Measurements from ENCODE around the gene DLGAP3. TPM values are rescaled to one million over a fixed set of nuclear protein-coding genes. Genes with fewer than 3 reads are reported as not detected.

The DLGAP3 gene
- polyA plus RNA-seq, 1 donor from 2014 or later = 2.9 TPM

DNA sequence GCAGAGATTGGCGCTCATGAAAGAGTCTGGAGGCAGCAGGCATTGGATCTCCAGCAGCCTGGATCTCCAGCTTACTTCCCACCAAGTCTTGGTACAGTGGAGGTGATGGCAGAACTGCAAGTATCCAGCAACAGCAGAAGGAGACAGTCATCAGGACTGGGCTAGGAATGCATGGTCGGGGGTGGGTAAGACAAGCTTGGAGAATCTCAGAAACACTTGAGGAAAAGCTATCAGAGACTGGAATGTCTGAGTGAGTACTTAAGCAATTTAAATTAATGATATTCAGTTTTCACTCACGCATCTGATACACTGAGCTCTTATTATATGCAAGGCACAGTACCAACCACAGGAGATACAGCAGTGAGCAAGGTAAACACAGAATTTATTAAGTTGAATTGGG is 45.9 kb upstream of the DLGAP3 start:
- H3K36me3 ChIP-seq (ENCODE audit: insufficient read depth, low read length) = no peaks in the 10 kb centered on the region
- TF ChIP-seq, protein P1, sequence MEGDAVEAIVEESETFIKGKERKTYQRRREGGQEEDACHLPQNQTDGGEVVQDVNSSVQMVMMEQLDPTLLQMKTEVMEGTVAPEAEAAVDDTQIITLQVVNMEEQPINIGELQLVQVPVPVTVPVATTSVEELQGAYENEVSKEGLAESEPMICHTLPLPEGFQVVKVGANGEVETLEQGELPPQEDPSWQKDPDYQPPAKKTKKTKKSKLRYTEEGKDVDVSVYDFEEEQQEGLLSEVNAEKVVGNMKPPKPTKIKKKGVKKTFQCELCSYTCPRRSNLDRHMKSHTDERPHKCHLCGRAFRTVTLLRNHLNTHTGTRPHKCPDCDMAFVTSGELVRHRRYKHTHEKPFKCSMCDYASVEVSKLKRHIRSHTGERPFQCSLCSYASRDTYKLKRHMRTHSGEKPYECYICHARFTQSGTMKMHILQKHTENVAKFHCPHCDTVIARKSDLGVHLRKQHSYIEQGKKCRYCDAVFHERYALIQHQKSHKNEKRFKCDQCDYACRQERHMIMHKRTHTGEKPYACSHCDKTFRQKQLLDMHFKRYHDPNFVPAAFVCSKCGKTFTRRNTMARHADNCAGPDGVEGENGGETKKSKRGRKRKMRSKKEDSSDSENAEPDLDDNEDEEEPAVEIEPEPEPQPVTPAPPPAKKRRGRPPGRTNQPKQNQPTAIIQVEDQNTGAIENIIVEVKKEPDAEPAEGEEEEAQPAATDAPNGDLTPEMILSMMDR (IDR thresholded peaks at IDR 0.05; ENCODE audit: poor library complexity, severe bottlenecking) = no peak
- TF ChIP-seq EZH2 (IDR thresholded peaks at IDR 0.05; ENCODE audit: borderline replicate concordance, insufficient read depth, low read length, poor library complexity, severe bottlenecking) (no peak), SMC3 (conservative IDR thresholded peaks at IDR 0.05; ENCODE audit: poor library complexity) (no peak), EP300 (conservative IDR thresholded peaks at IDR 0.05; ENCODE audit: poor library complexity, severe bottlenecking) (no peak), MXI1 (conservative IDR thresholded peaks at IDR 0.05; ENCODE audit: poor library complexity, severe bottlenecking) (no peak), TAF1 (IDR thresholded peaks at IDR 0.05; ENCODE audit: low read depth) (no peak), RAD21 (conservative IDR thresholded peaks at IDR 0.05) (no peak), POLR2AphosphoS5 (IDR thresholded peaks at IDR 0.05) (no peak)
- TF ChIP-seq, protein P2, sequence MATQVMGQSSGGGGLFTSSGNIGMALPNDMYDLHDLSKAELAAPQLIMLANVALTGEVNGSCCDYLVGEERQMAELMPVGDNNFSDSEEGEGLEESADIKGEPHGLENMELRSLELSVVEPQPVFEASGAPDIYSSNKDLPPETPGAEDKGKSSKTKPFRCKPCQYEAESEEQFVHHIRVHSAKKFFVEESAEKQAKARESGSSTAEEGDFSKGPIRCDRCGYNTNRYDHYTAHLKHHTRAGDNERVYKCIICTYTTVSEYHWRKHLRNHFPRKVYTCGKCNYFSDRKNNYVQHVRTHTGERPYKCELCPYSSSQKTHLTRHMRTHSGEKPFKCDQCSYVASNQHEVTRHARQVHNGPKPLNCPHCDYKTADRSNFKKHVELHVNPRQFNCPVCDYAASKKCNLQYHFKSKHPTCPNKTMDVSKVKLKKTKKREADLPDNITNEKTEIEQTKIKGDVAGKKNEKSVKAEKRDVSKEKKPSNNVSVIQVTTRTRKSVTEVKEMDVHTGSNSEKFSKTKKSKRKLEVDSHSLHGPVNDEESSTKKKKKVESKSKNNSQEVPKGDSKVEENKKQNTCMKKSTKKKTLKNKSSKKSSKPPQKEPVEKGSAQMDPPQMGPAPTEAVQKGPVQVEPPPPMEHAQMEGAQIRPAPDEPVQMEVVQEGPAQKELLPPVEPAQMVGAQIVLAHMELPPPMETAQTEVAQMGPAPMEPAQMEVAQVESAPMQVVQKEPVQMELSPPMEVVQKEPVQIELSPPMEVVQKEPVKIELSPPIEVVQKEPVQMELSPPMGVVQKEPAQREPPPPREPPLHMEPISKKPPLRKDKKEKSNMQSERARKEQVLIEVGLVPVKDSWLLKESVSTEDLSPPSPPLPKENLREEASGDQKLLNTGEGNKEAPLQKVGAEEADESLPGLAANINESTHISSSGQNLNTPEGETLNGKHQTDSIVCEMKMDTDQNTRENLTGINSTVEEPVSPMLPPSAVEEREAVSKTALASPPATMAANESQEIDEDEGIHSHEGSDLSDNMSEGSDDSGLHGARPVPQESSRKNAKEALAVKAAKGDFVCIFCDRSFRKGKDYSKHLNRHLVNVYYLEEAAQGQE (IDR thresholded peaks at IDR 0.05; ENCODE audit: borderline replicate concordance) = no peak
- no peaks in the 10 kb centered on the region for H3F3A ChIP-seq (ENCODE audit: insufficient read depth, low read length, poor library complexity, severe bottlenecking)
- H3K79me2 ChIP-seq (replicated peaks; ENCODE audit: insufficient read depth, low read length) = no peaks in the 10 kb centered on the region
- no peak overlapping the region for H2AFZ ChIP-seq (ENCODE audit: low read depth, low read length)
- no peak overlapping the region for H3K4me3 ChIP-seq (ENCODE audit: low read length)
- no peaks in the 10 kb centered on the region for H3K9me2 ChIP-seq (ENCODE audit: insufficient read depth, low read length)
- H4K20me1 ChIP-seq (ENCODE audit: insufficient read depth) = no peaks in the 10 kb centered on the region
- no peak overlapping the region for H3K4me2 ChIP-seq (ENCODE audit: low read length)
- no peaks in the 10 kb centered on the region for H3K27me3 ChIP-seq (ENCODE audit: insufficient read depth, low read depth, low read length)
- no peaks in the 10 kb centered on the region for H3K9me3 ChIP-seq (ENCODE audit: low read length)
- H3K9ac ChIP-seq (ENCODE audit: low read length) = no peak overlapping the region
- no peak overlapping the region for H3K27ac ChIP-seq (ENCODE audit: low read length)

DNA sequence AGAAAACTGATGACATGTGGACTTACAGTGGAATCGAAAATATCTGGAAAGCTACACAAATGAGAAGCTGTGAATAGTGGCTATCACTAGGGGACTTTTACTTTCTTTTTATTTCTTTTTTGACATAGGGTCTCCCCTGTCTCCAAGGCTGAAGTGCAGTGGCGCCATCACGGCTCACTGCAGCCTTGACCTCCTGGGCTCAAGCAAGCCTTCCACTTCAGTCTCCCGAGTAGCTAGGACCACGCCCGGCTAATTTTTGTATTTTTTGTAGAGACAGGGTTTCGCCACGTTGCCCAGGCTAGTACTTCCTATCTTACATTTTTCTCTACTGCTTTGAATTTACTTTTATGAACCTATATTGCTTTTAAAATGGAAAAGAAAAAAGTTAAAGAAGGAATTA is 45.2 kb upstream of the DLGAP3 start:
- TF ChIP-seq MXI1 (conservative IDR thresholded peaks at IDR 0.05; ENCODE audit: poor library complexity, severe bottlenecking) = no peak
- no peak for TF ChIP-seq RAD21 (conservative IDR thresholded peaks at IDR 0.05)
- no peak for TF ChIP-seq EP300 (conservative IDR thresholded peaks at IDR 0.05; ENCODE audit: poor library complexity, severe bottlenecking)
- TF ChIP-seq POLR2AphosphoS5 (IDR thresholded peaks at IDR 0.05) = no peak
- TF ChIP-seq, protein P2 (IDR thresholded peaks at IDR 0.05; ENCODE audit: borderline replicate concordance) = no peak
- no peak for TF ChIP-seq EZH2 (IDR thresholded peaks at IDR 0.05; ENCODE audit: borderline replicate concordance, insufficient read depth, low read length, poor library complexity, severe bottlenecking)
- TF ChIP-seq, protein P1 (IDR thresholded peaks at IDR 0.05; ENCODE audit: poor library complexity, severe bottlenecking) = no peak
- TF ChIP-seq SMC3 (conservative IDR thresholded peaks at IDR 0.05; ENCODE audit: poor library complexity) = no peak
- TF ChIP-seq TAF1 (IDR thresholded peaks at IDR 0.05; ENCODE audit: low read depth) = no peak
- Histone ChIP-seq H3K9me2 (ENCODE audit: insufficient read depth, low read length) (no peaks in the 10 kb centered on the region), H3K9ac (ENCODE audit: low read length) (no peak overlapping the region), H3K4me3 (ENCODE audit: low read length) (no peak overlapping the region), H3K4me2 (ENCODE audit: low read length) (no peak overlapping the region), H3K27me3 (ENCODE audit: insufficient read depth, low read depth, low read length) (no peaks in the 10 kb centered on the region), H3K36me3 (ENCODE audit: insufficient read depth, low read length) (no peaks in the 10 kb centered on the region), H4K20me1 (ENCODE audit: insufficient read depth) (no peaks in the 10 kb centered on the region), H2AFZ (ENCODE audit: low read depth, low read length) (no peak overlapping the region), H3K9me3 (ENCODE audit: low read length) (no peaks in the 10 kb centered on the region), H3K79me2 (replicated peaks; ENCODE audit: insufficient read depth, low read length) (no peaks in the 10 kb centered on the region), H3K27ac (ENCODE audit: low read length) (no peak overlapping the region), H3F3A (ENCODE audit: insufficient read depth, low read length, poor library complexity, severe bottlenecking) (no peaks in the 10 kb centered on the region)
